ELR (cell line): ENCODE data around the gene NBPF9.
"Not testable (repeated sequence)": the region's sequence is repeated elsewhere in the genome, so short reads cannot be mapped to it uniquely, and the experiment has no call there.

Experiments used
- DNase-seq: peaks from one replicate; pipeline ENCODE4 v3.0.0-alpha.2; 2015; ENCODE audit warnings: low read depth

Gene NBPF9

DNA sequence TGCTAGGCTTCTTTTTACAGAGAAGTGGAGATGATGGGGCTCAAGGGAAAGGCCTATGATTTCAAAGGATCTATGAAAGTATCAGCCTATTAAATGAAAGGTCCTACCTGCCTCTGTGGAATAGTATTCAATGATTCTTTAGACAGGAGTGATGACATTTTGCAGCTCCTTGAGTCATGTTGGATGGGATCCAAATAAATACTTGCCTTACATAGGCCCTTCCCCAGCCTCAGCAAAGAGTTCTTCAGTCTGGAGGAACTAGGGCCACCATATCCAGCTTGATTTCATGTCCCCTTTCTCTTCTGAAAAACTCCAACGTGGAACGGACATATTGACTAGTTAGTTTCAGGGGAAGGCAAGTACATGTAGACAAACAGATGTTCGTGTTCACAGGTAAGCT, 87.8 kb downstream of the NBPF9 start:
- not testable (repeated sequence) for DNase-seq

- DNase-seq = not testable (repeated sequence)
Observed at GRCh38 chr1:149013513-149013912, 89.8 kb downstream of the NBPF9 start.

DNA sequence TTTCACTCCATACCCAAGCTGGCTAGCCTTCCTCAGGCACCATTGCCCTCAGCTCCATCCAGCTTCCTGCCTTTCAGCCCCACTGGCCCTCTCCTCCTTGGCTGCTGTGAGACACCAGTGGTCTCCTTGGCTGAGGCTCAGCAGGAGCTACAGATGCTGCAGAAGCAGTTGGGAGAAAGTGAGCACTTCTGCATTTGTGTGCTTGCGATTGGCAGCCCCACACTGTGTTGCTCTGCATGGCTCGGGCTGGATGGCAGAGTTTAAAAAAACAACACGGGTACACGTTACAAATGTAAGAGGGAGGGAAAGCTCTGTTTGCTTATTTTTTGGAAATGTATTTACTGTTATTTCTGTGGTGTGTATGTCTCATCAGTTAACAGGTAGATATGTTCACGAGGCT, 90.8 kb downstream of the NBPF9 start:
- DNase-seq = not testable (repeated sequence)

DNA sequence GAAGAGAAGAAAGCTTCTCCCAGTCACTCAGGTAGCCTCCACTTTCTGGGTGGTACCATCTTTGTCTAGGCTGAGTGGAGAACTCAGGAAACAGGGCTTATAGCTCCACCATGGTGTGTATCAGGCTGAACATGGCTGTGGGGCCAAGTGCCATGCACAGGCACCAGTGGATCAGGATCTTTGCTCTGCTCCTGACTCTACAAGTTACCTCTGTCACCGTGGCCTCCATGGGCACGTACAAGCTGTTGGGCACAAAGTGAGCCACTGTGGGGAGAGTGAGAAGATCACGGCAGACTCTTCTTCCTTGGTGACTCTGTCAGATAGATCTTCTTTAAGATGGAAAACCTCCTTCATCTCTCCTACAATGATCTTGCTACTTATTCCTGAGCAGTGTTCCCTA, 93.6 kb downstream of the NBPF9 start:
- not testable (repeated sequence) for DNase-seq

- not testable (repeated sequence) for DNase-seq
Observed at GRCh38 chr1:149008769-149009168, 94.6 kb downstream of the NBPF9 start.

- not testable (repeated sequence) for DNase-seq
Observed at GRCh38 chr1:149008326-149008725, 95.0 kb downstream of the NBPF9 start.
